ENCODE measurements around the gene CNFN.
A peak's percentile ranks its signal among the peaks of the same experiment; 100 is the strongest.
"Not testable (repeated sequence)": the region's sequence is repeated elsewhere in the genome, so short reads cannot be mapped to it uniquely, and the experiment has no call there.

CNFN gene

DNA sequence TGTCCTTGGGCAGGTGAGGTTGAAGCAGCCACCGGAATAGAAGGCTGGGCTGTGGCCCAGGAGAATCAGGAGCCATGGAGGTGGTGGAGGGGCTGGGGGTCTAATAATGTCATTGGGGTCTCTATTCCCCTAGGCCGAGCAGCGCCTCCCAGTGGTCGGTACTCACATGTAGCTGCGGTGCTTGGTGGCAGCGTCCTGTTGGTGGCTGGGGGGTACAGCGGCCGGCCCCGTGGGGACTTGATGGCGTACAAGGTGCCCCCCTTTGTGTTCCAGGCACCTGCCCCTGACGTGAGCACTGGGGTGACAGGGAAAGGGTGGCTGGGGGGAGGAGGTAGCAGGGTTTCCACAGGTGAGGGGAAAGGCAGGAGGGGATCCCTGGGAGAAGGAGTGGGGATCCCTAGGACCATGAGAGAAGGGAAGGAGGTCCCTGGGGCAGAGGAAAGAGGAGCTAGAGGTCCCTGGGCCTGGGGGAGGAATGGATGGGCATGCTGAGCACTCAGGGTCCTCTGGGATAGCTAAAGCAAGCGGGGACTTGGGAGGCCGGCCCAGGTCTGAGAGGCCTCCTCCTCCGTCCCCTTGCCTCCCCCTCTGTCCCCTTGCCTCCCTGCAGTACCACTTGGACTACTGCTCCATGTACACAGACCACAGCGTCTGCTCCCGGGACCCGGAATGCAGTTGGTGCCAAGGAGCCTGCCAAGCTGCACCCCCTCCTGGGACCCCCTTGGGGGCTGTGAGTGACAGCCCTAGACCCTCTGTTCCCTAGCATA is 46.6 kb downstream of the CNFN start:
- Histone ChIP-seq H3K27ac (ENCODE audit: low read depth, low read length, poor library complexity, severe bottlenecking) (no peak overlapping the region), H3K27me3 (ENCODE audit: insufficient read depth, low read length) (no peaks in the 10 kb centered on the region)
- TF ChIP-seq, protein P1, sequence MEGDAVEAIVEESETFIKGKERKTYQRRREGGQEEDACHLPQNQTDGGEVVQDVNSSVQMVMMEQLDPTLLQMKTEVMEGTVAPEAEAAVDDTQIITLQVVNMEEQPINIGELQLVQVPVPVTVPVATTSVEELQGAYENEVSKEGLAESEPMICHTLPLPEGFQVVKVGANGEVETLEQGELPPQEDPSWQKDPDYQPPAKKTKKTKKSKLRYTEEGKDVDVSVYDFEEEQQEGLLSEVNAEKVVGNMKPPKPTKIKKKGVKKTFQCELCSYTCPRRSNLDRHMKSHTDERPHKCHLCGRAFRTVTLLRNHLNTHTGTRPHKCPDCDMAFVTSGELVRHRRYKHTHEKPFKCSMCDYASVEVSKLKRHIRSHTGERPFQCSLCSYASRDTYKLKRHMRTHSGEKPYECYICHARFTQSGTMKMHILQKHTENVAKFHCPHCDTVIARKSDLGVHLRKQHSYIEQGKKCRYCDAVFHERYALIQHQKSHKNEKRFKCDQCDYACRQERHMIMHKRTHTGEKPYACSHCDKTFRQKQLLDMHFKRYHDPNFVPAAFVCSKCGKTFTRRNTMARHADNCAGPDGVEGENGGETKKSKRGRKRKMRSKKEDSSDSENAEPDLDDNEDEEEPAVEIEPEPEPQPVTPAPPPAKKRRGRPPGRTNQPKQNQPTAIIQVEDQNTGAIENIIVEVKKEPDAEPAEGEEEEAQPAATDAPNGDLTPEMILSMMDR (IDR thresholded peaks at IDR 0.05; ENCODE audit: low read length), result peak; percentile 53
- no peak for TF ChIP-seq EZH2 (IDR thresholded peaks at IDR 0.05; ENCODE audit: borderline replicate concordance, low read length)

DNA sequence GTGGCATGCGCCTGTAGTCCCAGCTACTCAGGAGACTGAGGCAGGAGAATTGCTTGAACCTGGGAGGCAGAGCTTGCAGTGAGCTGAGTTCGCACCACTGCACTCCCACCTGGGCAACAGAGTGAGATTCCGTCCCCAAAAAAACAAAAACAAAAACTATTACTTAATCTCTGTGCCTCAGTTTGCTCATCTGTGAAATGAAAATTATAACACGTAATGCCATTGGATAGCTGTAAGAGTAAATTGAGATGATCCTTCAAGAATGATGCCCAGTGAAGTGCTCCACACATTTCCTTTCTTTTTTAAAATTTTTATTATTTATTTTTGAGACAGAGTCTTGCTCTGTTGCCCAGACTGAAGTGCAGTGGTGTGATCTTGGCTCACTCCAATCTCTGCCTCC is 50.2 kb downstream of the CNFN start:
- not testable (repeated sequence) for H3K4me1 ChIP-seq (ENCODE audit: insufficient read depth, low read length, severe bottlenecking); H3K9me2 ChIP-seq (ENCODE audit: low read depth, low read length); H2AFZ ChIP-seq (ENCODE audit: low read length); H3K27ac ChIP-seq (ENCODE audit: low read depth, low read length, poor library complexity, severe bottlenecking); H3K36me3 ChIP-seq (ENCODE audit: insufficient read depth, low read length); H3K79me2 ChIP-seq (ENCODE audit: insufficient read depth, low read length); H3K9me3 ChIP-seq (ENCODE audit: low read length); H4K20me1 ChIP-seq (ENCODE audit: insufficient read depth, low read length); H3K9ac ChIP-seq (ENCODE audit: low read length); H3K4me3 ChIP-seq (ENCODE audit: low read depth, low read length, poor library complexity, severe bottlenecking); H3K27me3 ChIP-seq (ENCODE audit: insufficient read depth, low read length); H3K4me2 ChIP-seq (ENCODE audit: low read length); H3F3A ChIP-seq (ENCODE audit: insufficient read depth, low read length)

More for the DNA sequence above, 46.6 kb downstream of the CNFN start:
- Histone ChIP-seq H3K9me2 (ENCODE audit: low read depth, low read length) (no peaks in the 10 kb centered on the region), H3K9me3 (ENCODE audit: low read length) (no peaks in the 10 kb centered on the region), H3K4me2 (ENCODE audit: low read length) (no peak overlapping the region), H3K9ac (ENCODE audit: low read length) (no peak overlapping the region), H4K20me1 (ENCODE audit: insufficient read depth, low read length) (no peaks in the 10 kb centered on the region), H3K4me1 (ENCODE audit: insufficient read depth, low read length, severe bottlenecking) (no peaks in the 10 kb centered on the region), H2AFZ (ENCODE audit: low read length) (no peak overlapping the region), H3F3A (ENCODE audit: insufficient read depth, low read length) (no peaks in the 10 kb centered on the region), H3K36me3 (ENCODE audit: insufficient read depth, low read length) (no peaks in the 10 kb centered on the region; the same call in 1 of the 2 replicates), H3K4me3 (ENCODE audit: low read depth, low read length, poor library complexity, severe bottlenecking) (no peak overlapping the region), H3K79me2 (ENCODE audit: insufficient read depth, low read length) (no peaks in the 10 kb centered on the region)

DNA sequence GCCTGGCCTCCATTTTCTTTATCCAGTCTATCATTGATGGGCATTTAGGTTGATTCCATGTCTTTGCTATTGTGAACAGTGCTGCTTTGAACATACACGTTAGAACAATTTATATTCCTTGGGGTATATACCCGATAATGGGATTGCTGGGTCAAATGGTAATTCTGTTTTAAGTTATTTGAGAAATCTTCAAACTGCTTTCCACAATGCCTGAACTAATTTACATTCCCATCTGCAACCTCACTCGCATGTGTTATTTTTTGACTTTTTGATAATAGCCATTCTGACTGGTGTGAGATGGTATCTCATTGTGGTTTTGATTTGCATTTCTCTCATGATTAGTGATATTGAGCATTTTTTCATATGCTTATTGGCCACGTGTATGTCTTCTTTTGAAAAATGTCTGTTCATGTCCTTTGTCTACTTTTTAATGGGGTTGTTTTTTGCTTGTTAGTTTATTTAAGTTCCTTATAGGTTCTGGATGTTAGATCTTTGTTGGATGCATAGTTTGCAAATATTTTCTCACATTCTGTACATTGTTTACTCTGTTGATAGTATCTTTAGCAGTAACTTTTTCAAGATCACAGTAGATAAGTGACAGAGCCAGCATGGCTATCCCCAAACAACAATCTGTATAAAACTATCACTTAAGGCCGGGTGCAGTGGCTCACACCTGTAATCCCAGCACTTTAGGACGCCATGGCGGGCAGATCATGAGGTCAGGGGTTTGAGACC is 50.8 kb downstream of the CNFN start:
- not testable (repeated sequence) for H3K9ac ChIP-seq (ENCODE audit: low read length); H3K79me2 ChIP-seq (ENCODE audit: insufficient read depth, low read length); H3K9me2 ChIP-seq (ENCODE audit: low read depth, low read length); H4K20me1 ChIP-seq (ENCODE audit: insufficient read depth, low read length); H3K4me2 ChIP-seq (ENCODE audit: low read length); H3F3A ChIP-seq (ENCODE audit: insufficient read depth, low read length); H2AFZ ChIP-seq (ENCODE audit: low read length); H3K4me3 ChIP-seq (ENCODE audit: low read depth, low read length, poor library complexity, severe bottlenecking); H3K36me3 ChIP-seq (ENCODE audit: insufficient read depth, low read length); H3K4me1 ChIP-seq (ENCODE audit: insufficient read depth, low read length, severe bottlenecking); H3K27me3 ChIP-seq (ENCODE audit: insufficient read depth, low read length); H3K9me3 ChIP-seq (ENCODE audit: low read length); H3K27ac ChIP-seq (ENCODE audit: low read depth, low read length, poor library complexity, severe bottlenecking)

All from OCI-LY1 (cell line).